ENCODE data around the gene DYNC1I1.
"Not testable (repeated sequence)": the region's sequence is repeated elsewhere in the genome, so short reads cannot be mapped to it uniquely, and the experiment has no call there.

DYNC1I1 gene

DNA sequence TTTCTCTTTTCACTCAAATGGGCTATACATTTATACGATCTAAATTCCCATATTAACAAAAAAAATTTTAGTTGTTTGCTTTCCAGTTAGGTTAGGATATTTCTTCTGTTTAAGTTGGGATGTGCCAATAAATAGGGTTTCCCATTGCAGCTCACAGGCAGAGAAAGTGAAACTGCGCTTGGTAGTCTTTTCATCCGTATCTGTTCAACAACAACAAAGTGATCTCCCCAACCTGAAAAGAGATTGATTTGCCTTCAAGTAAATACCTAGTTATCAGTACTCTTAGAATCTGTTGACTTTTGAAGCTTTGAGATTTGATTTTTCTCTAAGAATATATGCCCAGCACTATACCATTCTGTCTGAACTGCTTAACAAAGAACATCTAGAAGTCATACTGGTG, 143.4 kb downstream of the DYNC1I1 start:
- no peak for DNase-seq

DNA sequence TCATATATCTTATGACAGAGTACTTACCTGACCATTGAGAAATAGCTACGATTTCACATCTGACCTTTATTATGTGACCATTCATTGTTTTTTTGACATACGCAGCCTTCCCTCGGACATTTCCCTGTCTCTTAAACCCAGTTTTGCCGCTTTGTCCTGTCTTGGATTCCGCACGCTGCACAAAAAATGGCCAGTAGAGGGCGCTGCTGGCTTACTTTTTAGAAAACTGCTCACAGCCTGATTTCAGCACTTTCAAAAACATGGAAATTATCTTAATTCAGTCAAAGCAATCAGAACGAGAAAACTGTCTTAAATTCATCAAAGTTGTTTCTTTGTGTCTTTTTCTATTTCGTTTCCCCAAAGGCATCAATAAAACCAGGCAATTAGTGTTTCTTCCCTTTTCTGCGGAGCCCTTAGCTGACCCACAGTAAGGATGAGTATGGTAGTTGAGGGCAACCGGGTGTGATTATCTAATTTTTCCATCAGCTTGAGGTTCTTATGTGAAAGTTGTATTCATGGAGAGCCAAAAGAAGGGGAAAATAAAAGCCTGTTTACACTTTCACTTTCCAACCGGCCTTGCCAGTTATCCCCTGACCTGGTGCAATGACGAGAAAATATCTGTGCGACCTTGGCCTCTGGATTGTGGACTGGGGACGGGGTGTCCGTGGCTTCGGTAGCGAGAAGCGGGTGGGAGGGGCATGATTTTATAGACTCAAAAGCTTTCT, 144.4 kb downstream of the DYNC1I1 start:
- DNase-seq = peak; percentile 80

DNA sequence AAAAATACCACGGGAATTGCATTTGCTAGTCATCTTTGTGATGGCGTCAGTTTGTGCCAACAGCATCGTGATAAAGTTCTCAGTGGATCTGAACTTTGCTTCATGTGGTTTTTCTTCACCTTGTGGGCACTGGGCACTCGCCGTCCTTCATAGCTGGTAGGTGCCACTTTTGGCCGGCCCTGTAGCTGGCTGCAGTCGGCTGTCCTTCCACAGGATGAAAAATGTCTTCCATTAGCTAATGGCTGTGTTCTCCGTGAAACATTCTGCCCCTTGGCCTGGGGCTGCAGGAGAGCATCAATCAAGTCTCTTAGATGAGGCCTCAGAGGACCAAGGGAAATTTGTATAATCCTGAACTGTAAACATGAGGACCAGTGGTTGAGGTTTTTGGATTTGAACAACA, 145.3 kb downstream of the DYNC1I1 start:
- no peak for DNase-seq

DNA sequence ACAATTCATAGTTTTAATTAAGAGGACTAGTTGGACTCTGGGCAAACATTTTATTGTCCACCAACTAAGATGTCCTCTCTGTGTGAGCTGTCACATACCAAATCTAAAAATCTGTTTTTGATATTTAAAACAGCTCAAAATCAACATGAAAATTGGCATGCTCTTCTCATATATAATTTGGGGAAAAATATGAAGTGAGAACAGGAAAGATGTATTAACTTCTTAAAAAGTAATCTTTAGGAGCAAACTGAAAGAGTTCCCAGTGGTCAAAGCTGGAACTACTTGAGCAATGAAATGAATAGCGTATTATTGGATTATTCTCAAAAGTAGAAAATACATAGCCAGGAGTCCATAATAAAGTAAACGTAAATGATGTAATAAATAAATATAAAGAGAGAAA, 147.2 kb downstream of the DYNC1I1 start:
- DNase-seq = no peak

- peak; percentile 59 for DNase-seq
Measured at GRCh38 chr7:95921543-95921942, 149.2 kb downstream of the DYNC1I1 start.

DNA sequence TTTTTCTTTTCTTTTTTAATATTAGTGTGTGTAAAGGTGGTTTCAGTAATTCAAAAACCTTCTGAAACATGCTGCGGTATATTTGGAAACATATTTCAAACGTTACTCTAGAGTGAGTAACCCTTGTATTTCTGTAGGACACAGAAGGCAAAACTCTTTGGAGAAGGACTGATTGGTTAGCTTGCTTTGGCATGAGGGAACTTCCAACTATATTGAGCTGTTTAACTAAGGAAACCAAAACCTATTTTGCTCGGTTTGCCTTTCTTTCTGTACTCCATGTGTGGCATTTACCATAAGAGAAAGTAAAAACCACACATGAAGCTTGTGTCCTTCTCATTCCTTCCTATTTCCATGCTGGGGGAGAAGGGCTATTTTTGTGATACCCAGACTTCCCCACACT, 149.8 kb downstream of the DYNC1I1 start:
- no peak for DNase-seq

DNA sequence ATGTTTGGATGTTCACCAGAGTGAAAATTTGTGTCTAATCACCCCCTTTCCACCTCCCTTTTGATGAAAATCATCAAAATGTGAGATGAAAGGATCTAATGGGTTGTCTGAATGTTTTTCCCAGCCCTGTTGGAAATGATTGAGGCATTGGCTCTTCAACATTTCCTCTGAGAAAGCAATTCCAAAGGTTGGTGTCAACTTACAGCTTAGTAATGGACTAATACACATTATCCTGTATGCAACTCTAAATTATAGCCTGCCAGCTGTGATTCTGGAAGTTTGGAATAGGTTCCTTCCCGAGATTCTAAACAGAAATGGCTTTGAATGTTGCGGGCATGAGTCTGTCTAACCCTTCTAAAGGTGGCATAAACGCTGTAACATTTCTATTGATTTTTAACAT, 152.9 kb downstream of the DYNC1I1 start:
- DNase-seq = no peak

DNA sequence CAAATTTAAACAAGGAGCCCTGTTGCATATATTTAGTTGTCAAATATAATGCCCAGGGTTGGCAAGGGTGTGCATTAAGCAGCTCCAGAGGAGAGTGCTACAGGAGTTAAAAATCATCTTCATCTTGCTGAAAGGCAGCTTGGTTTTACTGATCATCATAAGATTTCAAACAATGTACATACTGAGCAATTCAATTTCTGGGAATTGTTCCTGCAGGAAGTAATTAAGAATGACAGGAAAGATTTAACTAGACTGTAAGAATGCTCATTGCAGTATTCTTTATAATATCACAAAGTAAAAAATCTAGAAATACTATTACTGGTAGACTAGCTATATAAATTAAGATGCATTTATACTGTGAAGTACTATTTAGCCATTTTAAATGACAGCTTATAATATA, 153.6 kb downstream of the DYNC1I1 start:
- DNase-seq = no peak

DNA sequence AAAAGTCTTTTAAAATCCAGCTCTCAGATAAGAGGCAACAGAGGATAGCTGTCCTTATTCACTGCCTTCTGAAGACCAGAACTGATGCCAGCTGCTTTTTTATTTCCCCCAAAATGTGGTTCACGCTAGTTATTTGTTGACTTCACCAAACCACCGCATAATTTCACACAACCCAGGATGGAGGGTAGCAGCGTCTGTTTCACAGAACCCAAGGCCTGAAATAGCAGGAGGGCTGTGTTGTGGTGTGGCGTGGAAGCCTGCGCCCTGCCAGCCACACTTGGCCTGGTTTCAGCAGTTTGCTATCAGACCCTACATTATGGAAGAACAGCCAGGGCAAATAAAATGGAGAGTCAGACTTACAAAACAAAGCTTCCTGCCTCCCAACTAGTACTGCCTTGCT, 155.4 kb downstream of the DYNC1I1 start:
- no peak for DNase-seq

GRCh38 chr7:95929710-95930280, 157.4 kb downstream of the DYNC1I1 start:
- DNase-seq = no peak

DNA sequence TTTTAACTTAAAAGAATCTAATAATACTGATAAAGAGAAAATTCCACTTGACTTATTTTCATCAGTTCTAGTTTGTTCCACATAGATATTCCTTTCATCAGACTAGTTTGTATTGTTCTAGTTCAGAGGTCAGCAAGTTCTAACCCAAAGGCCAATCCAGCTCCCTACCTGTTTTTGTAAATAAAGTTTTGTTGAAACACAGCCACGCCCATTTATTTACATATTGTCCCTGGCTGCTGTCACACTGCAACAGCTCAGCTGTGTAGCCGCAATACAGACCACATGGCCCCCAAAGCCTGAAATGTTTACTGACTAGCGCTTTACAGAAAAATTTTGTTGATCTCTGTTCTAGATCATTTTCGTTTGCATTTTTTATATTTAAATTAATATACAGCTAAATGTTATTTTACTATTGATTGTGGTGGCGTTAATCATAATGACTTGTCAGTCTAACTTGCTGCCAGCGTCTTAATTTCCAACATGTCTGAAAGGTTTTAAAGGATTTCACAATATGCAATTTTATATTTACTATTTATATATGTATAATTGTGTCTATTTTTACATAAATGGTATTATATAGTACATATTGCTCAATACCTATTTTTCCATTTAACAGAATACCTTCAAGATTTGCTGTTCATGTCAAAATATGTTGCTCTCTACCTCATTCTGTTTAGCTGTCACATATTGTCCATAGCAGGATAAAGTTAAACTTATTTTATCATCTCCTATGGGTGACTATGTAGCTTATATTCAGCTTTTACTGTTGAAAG, 159.3 kb downstream of the DYNC1I1 start:
- no peak for DNase-seq

GRCh38 chr7:95933618-95934017, 161.3 kb downstream of the DYNC1I1 start:
- DNase-seq = no peak

GRCh38 chr7:95944867-95945266, 172.5 kb downstream of the DYNC1I1 start:
- DNase-seq = not testable (repeated sequence)

DNA sequence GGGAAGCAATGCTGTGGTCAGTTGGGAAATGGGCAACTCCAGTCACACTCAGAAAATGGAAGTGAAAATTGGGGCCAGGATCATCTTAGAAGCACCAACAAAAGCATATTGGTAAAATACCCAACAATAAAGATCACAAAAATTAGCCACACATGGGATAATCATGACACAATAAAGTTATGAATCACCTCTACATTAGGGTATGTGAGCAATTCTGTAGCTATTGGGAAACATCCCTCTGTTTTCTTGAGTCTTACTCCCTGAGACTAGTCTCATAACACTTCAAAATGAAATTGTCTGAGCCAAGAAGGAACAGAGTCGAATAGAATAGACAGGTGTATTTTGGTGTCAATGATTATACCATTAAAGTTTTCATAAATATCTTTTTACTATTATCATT, 178.3 kb downstream of the DYNC1I1 start:
- no peak for DNase-seq

DNA sequence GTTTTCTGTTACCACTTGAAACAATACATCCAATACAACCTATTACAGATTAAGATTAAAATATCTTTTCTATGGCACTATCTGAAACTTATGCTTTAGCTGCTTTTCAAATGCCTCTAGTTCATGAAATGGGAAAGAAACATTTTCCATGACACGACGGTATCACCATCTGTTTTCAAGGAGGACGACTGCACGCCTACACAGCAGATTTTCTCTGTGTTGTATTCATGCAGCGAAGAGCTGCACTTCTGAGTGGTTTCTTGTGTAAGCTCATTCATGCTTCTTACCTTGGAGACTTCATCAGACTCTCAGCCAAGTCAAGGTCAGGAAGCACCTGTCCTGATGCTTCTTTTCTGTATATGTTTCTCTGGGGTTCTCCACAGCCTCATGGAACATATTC, 179.2 kb downstream of the DYNC1I1 start:
- no peak for DNase-seq

- DNase-seq = no peak
Measured at GRCh38 chr7:95951997-95952795, 179.8 kb downstream of the DYNC1I1 start.

- no peak for DNase-seq
Measured at GRCh38 chr7:95952851-95953250, 180.5 kb downstream of the DYNC1I1 start.

GRCh38 chr7:95955748-95956147, 183.4 kb downstream of the DYNC1I1 start:
- no peak for DNase-seq

DNA sequence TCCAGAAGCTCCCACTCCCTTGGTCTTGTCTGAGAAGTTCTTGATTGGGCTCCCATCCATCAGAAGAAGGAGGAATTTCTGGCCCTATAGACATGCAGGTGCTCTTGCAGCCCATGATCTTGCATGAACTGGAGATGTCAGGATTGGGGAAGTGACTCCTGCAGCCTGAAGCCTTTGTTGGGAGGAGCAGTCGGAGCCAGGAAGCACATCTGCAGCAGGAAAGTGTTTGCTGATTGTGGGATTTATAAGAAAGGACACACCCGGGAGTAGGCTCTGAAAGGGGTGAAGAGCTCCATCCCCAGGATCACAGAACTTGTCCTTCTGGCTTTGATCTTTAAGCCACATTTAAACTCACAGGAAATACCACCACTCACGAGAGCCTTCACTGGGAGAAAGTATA, 185.2 kb downstream of the DYNC1I1 start:
- DNase-seq = no peak

DNA sequence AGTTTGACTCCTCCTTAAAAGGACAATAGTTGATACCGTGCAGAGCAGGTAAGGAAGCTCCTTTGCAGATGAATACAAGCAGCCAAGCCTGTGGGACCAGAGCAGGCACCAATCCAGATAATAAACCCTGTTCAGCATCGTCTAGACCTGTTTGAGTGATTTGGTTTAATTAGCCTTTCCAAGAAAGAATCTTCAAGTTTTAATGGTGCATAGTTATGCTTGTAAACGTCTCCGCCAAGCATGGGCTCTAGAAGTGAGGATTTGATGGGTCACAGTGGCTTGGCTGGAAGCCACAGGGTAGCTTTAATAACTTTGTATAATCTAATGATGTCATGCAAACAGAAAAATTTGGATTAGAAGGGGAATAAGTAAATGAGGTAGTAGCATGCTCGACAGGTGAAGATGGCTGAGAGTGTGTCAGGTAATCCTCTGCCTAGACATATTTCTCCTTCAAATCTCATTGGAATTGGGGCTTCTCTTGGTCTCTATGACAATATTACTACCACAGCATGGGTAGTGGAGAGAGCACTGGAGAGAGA, 188.4 kb downstream of the DYNC1I1 start:
- DNase-seq = no peak

DNA sequence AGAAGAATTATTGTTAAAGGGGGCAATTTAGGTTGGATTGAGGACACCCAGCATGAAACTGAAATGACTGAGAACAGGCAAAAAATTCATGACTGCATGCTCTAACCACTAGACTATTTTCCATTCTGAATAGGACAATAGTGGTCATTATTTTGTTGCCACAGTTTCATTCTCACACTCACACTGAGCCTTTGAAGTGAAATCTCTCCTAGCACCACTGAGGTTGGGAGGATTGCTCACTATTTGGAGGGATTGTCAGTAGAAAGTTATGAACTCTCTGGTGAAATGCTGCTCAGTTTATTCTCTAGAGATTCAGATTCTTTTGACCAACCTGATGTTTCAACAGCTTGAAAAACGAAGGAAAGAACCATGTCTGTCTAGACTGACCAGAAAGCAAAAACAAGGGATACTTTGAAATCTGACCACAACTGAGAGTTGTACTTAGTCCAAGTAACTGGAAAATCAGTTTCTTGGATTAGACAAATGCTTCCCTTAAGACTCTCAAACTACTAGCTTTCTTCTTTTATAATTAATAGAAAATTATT, 191.2 kb downstream of the DYNC1I1 start:
- DNase-seq = no peak

DNA sequence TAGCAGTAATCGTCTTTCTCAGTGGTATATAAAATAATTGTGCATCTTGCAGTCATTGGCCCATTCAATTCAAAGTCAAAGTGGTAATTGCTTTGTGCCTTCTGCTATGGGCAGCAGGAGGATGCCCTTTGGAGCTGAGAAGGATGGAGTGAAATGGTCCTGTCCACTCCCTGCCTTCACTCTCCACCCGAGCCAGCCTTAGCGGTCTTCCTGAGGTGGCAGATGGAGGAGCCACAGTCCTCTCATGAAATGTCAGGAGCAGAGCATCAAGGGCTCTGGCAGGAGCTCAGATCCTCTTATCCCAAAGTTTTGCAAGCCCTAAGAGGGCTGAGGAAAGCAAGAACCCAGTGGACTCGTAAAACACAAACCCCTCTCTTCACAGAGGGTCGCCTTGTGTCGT, 199.4 kb downstream of the DYNC1I1 start:
- DNase-seq = no peak

DNA sequence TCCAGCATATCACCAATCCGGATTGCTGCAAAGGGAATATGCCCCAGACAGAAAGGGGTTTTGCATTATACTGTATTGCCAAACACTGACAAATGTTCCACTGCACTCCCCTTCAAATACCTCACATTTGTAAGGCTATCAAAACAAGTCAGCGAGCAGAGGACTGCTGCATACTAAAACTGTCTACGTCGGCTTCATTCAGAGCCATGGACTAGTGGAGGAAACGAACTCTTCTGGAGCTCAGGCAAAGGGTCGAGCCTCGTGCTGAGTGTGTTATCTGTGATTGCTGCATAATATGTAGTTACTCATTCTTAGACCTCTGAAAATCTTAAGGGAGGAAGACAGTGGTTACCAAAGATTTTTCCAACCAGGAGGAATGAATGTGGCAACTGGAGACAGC, 200.2 kb downstream of the DYNC1I1 start:
- DNase-seq = no peak
